Endothelial cell of umbilical vein (primary cell): ENCODE data around the gene SLC2A4. TPM values are rescaled to one million over a fixed set of nuclear protein-coding genes. Genes with fewer than 3 reads are reported as not detected.

Experiments
- BruUV-seq: library from RNA; stranded (reverse); fragments of 400-500 nt; replicated peaks from 2 replicates; lab custom pipeline; 2021; lab: Mats Ljungman, UMichigan
- CTCF ChIA-PET: fragments of 300-600, 350-600 bp; sonication (Branson Sonifier 250); formaldehyde crosslinking; loops from one replicate; lab custom pipeline; 2021; ENCODE audit warnings: antibody characterized with exemption, inconsistent platforms; lab: Charles Lee
- POLR2A ChIA-PET: fragments of 300-600, 350-600 bp; sonication (Branson Sonifier 250); formaldehyde crosslinking; loops from one replicate; lab custom pipeline; 2021; ENCODE audit warnings: antibody characterized with exemption, inconsistent platforms; lab: Charles Lee
- DNase-seq: peaks from one replicate; pipeline ENCODE4 v3.0.0-alpha.2; 2011; ENCODE audit warnings: low read depth, low spot score
- FAIRE-seq: peaks from 2 replicates; lab custom pipeline; 2011; peaks lifted over from hg19 to GRCh38; lab: Jason Lieb, UNC
- H2AFZ ChIP-seq: 2 replicates; pipeline ENCODE4 v1.6.0; 2012; ENCODE audit warnings: low read depth, low read length, control low read depth, inconsistent platforms
- H3K27ac ChIP-seq: 2 replicates; pipeline ENCODE4 v1.5.1; 2011; ENCODE audit warnings: low read depth, mild to moderate bottlenecking, control low read depth, low read length, moderate library complexity; ENCODE audit not compliant: insufficient read depth
- H3K27me3 ChIP-seq, 2 experiments: 2 replicates each; pipeline versions ENCODE4 v1.6.0 to v1.6.1; 2011; ENCODE audit warnings: low read length in 2 of 2, mixed read lengths in 1 of 2; ENCODE audit not compliant: control insufficient read depth in 2 of 2, insufficient read depth in 2 of 2
- H3K36me3 ChIP-seq, 2 experiments: 2 replicates in 1 of 2; 3 replicates in 1 of 2; pipeline ENCODE4 v1.5.1; 2011; ENCODE audit warnings: low read length in 2 of 2, mild to moderate bottlenecking in 1 of 2, moderate library complexity in 1 of 2; ENCODE audit not compliant: control insufficient read depth in 2 of 2, insufficient read depth in 2 of 2; ENCODE audit errors: extremely low read depth in 1 of 2
- H3K4me1 ChIP-seq: 3 replicates; pipeline ENCODE4 v1.5.1; 2011; ENCODE audit warnings: mild to moderate bottlenecking, low read length; ENCODE audit not compliant: control insufficient read depth, insufficient read depth; ENCODE audit errors: extremely low read depth
- H3K4me2 ChIP-seq: 2 replicates; pipeline ENCODE4 v1.6.1; 2011; ENCODE audit warnings: low read length, control low read depth, mixed read lengths; ENCODE audit not compliant: insufficient read depth
- H3K4me3 ChIP-seq, 3 experiments: fragments of 200-600 bp in 1 of 3; sonication (generic), shearing (Covaris generic) in 1 of 3; replicated peaks in 1 of 3; 2 replicates each; pipeline ENCODE4 v1.5.1; 2011 to 2016; ENCODE audit warnings: control low read depth in 3 of 3, low read length in 3 of 3, mild to moderate bottlenecking in 2 of 3, inconsistent platforms in 1 of 3, low read depth in 1 of 3, moderate library complexity in 1 of 3; ENCODE audit not compliant: insufficient read depth in 1 of 3
- H3K79me2 ChIP-seq: 2 replicates; pipeline ENCODE4 v1.6.0; 2012; ENCODE audit warnings: low read length, inconsistent platforms; ENCODE audit not compliant: control insufficient read depth, insufficient read depth
- H3K9ac ChIP-seq: replicated peaks from 2 replicates; pipeline ENCODE3; 2011; ENCODE audit warnings: low read length, control low read depth; ENCODE audit not compliant: insufficient read depth; ENCODE audit errors: extremely low read depth
- H3K9me1 ChIP-seq: replicated peaks from 3 replicates; pipeline ENCODE4 v1.6.0; 2011; ENCODE audit warnings: mild to moderate bottlenecking, low read length; ENCODE audit not compliant: control insufficient read depth, insufficient read depth; ENCODE audit errors: extremely low read depth
- H3K9me3 ChIP-seq: replicated peaks from 2 replicates; pipeline ENCODE4 v1.5.1; 2012; ENCODE audit warnings: low read length, inconsistent platforms; ENCODE audit not compliant: control insufficient read depth, insufficient read depth
- H4K20me1 ChIP-seq: replicated peaks from 2 replicates; pipeline ENCODE3; 2011; ENCODE audit warnings: mild to moderate bottlenecking, low read length; ENCODE audit not compliant: control insufficient read depth, insufficient read depth; ENCODE audit errors: extremely low read depth
- GATA2 ChIP-seq: IDR thresholded peaks from 2 replicates; pipeline ENCODE4 v1.7.0; 2011; ENCODE audit warnings: low read depth, mild to moderate bottlenecking, moderate library complexity, mixed read lengths, low read length; ENCODE audit not compliant: insufficient read length, insufficient read depth
- MYC ChIP-seq: IDR thresholded peaks from one replicate; pipeline ENCODE4 v1.6.1; 2011; ENCODE audit warnings: mild to moderate bottlenecking, low read depth, low read length
- dilution Hi-C: fragments of 300-500 bp; cut with MboI; formaldehyde crosslinking; loops from one replicate; pipeline ENCODE4 v1.15.0; 2019; ENCODE audit warnings: low sequenced_read_pairs; ENCODE audit not compliant: extremely low pct_ligation_motif_present
- intact Hi-C: fragments of 100-400 bp; cut with micrococcal nuclease; formaldehyde crosslinking; loops from one replicate; pipeline ENCODE4 v1.10.0; 2022
- polyA plus RNA-seq, 4 experiments: library from polyadenylated mRNA; depleted of rRNA in 3 of 4; stranded (reverse) in 3 of 4; unstranded in 1 of 4; fragments of >200 nt; gene quantifications; 2 replicates each; pipeline versions ENCODE4 v1.2.1 to v1.2.3, GENCODE V29; 2011 to 2012; ENCODE audit warnings: missing spikeins in 1 of 4
- total RNA-seq: library from RNA; stranded (reverse); gene quantifications from 2 replicates; pipeline ENCODE4 v1.2.3, GENCODE V29; 2021
- TF ChIP-seq, protein P1 (sequence below), 2 donors: IDR thresholded peaks; 1 replicate in 1 of 2; 2 replicates in 1 of 2; pipeline ENCODE4 v1.5.1; 2011; ENCODE audit warnings: low read length in 2 of 2, mild to moderate bottlenecking in 2 of 2, moderate library complexity in 2 of 2, control low read depth in 1 of 2, inconsistent platforms in 1 of 2, low read depth in 1 of 2; ENCODE audit not compliant: insufficient read depth in 1 of 2; ENCODE audit errors: extremely low read depth in 1 of 2

SLC2A4 gene
- total and polyA plus RNA-seq, 2 donors (not counting 3 experiments of a cell fraction or from before 2014, with no cell fraction given): 0.12 TPM; not detected in 1

DNA sequence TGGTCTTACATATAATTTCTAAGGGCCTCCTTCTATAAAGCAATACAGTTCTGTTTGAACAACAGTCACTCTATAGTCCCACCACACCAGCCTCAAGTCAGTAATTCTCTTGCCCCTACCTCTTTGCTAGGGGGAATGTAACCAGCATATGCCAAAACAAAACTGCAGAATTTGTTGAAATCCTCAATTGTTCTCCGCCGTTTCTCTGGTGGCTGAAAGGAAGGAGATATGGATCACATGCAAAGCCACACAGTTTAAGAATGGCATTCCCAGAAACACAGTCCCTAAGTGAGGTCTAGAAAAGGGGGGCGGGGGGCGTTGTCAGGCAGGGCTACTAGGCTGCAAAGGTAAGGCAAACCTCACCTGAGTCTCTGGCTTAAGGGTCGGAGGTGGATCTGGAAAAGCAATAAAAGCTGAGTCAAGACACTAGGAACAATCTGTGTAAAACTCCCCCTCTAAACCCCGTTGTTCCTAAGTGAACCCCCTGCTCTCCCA, 44.2 kb upstream of the SLC2A4 start:
- Histone ChIP-seq H3K4me1 (peaks cover 32% of the 10 kb centered on the region), H3K9me1 (no peaks in the 10 kb centered on the region), H3K27ac (no peak overlapping the region), H3K9ac (peak overlapping the region; percentile 14), H3K9me3 (no peaks in the 10 kb centered on the region), H3K4me3 (peak overlapping the region; percentile 41 to 96 (median 53)), H4K20me1 (peaks cover under 1% of the 10 kb centered on the region), H3K27me3 (no peaks in the 10 kb centered on the region), H3K4me2 (peak overlapping the region; percentile 64), H3K36me3 (peaks cover 15 to 24% of the 10 kb centered on the region in 2 experiments), H3K79me2 (peaks cover 68% of the 10 kb centered on the region), H2AFZ (no peak overlapping the region)
- peak; percentile 55 for FAIRE-seq
- intact Hi-C loops (loop anchor here (5.0 kb wide), 1 partner anchor 620 kb away; the partner anchor contains the start of genes CYB5D1, NAA38 and TMEM88), dilution Hi-C loops (no loop called here)
- no TSS peak for BruUV-seq
- TF ChIP-seq MYC (no peak), GATA2 (no peak)
- TF ChIP-seq, protein P1, sequence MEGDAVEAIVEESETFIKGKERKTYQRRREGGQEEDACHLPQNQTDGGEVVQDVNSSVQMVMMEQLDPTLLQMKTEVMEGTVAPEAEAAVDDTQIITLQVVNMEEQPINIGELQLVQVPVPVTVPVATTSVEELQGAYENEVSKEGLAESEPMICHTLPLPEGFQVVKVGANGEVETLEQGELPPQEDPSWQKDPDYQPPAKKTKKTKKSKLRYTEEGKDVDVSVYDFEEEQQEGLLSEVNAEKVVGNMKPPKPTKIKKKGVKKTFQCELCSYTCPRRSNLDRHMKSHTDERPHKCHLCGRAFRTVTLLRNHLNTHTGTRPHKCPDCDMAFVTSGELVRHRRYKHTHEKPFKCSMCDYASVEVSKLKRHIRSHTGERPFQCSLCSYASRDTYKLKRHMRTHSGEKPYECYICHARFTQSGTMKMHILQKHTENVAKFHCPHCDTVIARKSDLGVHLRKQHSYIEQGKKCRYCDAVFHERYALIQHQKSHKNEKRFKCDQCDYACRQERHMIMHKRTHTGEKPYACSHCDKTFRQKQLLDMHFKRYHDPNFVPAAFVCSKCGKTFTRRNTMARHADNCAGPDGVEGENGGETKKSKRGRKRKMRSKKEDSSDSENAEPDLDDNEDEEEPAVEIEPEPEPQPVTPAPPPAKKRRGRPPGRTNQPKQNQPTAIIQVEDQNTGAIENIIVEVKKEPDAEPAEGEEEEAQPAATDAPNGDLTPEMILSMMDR (IDR thresholded peaks at IDR 0.05; ENCODE audit: extremely low read depth in 1 of 2, insufficient read depth in 1 of 2, low read depth in 1 of 2, low read length in 2 of 2): no peak
- CTCF ChIA-PET: interaction anchor here (0.7 to 3.4 kb wide), 5 partner anchors 16 to 324 kb away, joined by 3 to 34 read pairs (median 3); partner anchors contain the start of genes ACADVL, DLG4 and SLC2A4
- DNase-seq: peak; percentile 17
- POLR2A ChIA-PET: no interaction called here
